ENCODE data around the gene STK32C.

GRCh38 chr10:132163278-132163765, 144.4 kb downstream of the STK32C start:
- peak; percentile 11 to 23 (median 15) for TF ChIP-seq CTCF (IDR thresholded peaks at IDR 0.05)
- TF ChIP-seq POLR2A (IDR thresholded peaks at IDR 0.05), result no peak

Measured in testis (tissue), 2 donors.